Lower lobe of right lung (tissue), 2 donors: Measurements from ENCODE around the gene AADACL3. TPM values are rescaled to one million over a fixed set of nuclear protein-coding genes. Genes with fewer than 3 reads are reported as not detected.

ENCODE experiments used
- ATAC-seq, 2 donors: fragments of 200-7000 bp; cut with Tn5 transposase; one replicate each; pipeline ENCODE4 v1.9.1; 2020 to 2022; ENCODE audit warnings: mild to moderate bottlenecking in 2 of 2, moderate library complexity in 2 of 2
- DNase-seq: peaks from one replicate; pipeline ENCODE4 v3.0.0-alpha.2; 2020
- H3K27ac ChIP-seq: fragments of 200-600 bp; one replicate; pipeline ENCODE4 v1.8.0; 2022
- H3K27me3 ChIP-seq: fragments of 200-600 bp; one replicate; pipeline ENCODE4 v1.8.0; 2022; ENCODE audit warnings: low read depth
- H3K36me3 ChIP-seq: fragments of 200-600 bp; one replicate; pipeline ENCODE4 v1.8.0; 2022; ENCODE audit warnings: mild to moderate bottlenecking
- H3K4me1 ChIP-seq: fragments of 200-600 bp; one replicate; pipeline ENCODE4 v1.8.0; 2022
- H3K4me3 ChIP-seq: fragments of 200-600 bp; one replicate; pipeline ENCODE4 v1.8.0; 2022; ENCODE audit warnings: mild to moderate bottlenecking
- H3K9me3 ChIP-seq: fragments of 200-600 bp; one replicate; pipeline ENCODE4 v1.8.0; 2022
- CTCF ChIP-seq: fragments of 200-600 bp; IDR thresholded peaks from one replicate; pipeline ENCODE4 v1.8.0; 2022; ENCODE audit warnings: antibody characterized with exemption, mild to moderate bottlenecking
- intact Hi-C: fragments of 100-400 bp; cut with DNase I; formaldehyde crosslinking; loops from one replicate; pipeline ENCODE4 v1.11.0; 2022
- total RNA-seq: library from RNA; stranded (reverse); fragmentation: NEBNext Ultra II Directional; extraction: Animal tissue kit (Norgen Biotek cat#: 25700); gene quantifications from one replicate; pipeline ENCODE4 v1.2.1, GENCODE V29; 2021
- donor health status: DM: no; HTN: yes; CAD: no; lungs with severe emphysema.

AADACL3 gene
- total RNA-seq, 1 donor from 2014 or later, result not detected

DNA sequence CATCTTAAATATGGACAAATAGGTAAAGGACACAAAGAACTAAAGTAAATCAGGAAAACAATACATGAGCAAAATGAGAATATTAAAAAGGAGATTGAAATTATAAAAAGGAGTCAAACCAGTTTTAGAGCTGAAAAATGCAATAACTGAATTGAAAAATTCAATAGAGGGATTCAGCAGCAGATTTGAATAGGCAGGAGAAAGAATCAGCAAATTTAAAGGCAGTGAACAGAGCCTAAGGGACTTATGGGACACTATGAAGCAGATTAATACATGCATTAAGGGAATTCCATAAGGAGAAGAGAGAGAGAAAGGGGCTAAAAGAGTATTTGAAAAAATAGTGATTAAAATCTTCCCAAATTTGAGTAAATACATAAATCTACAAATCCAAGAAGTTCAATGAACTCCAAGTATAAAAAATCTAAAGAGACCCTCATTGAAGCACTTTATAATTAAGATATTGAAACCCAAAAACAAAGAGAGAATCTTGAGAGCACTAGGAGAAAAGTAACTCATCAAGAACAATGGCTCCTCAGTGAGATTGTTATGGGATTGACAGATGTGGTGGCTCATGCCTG, 33.0 kb downstream of the AADACL3 start:
- DNase-seq (no peak), ATAC-seq (no peak)
- Histone ChIP-seq H3K36me3 (no peaks in the 10 kb centered on the region), H3K27me3 (no peaks in the 10 kb centered on the region), H3K4me3 (no peak overlapping the region), H3K27ac (no peak overlapping the region), H3K4me1 (no peaks in the 10 kb centered on the region), H3K9me3 (peaks cover 14% of the 10 kb centered on the region)
- TF ChIP-seq CTCF, result no peak
- intact Hi-C loops, result no loop called here

DNA sequence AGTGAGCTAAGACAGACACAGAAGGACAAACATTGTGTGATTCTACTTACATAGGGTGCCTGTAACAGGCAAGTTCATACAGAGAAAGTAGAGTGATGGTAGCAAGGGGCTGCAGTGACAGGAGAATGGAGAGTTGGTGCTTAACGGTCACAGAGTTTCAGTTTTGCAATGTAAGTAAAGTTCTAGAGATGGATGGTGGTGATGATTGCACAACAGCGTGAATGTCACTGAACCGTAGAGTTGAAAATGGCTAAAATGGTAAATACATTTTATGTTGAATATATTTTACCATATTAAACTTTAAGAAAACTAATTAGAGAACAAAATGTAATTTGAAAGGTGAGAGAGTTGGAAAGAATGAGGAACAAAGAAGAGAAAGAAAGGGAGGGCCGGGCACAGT, 38.8 kb downstream of the AADACL3 start:
- intact Hi-C loops, result no loop called here
- DNase-seq (no peak), ATAC-seq (no peak)
- H3K27me3 ChIP-seq, result peaks cover 11% of the 10 kb centered on the region
- H3K4me1 ChIP-seq, result no peaks in the 10 kb centered on the region
- no peaks in the 10 kb centered on the region for H3K36me3 ChIP-seq
- no peak for TF ChIP-seq CTCF
- H3K27ac ChIP-seq, result no peak overlapping the region
- H3K4me3 ChIP-seq, result no peak overlapping the region
- H3K9me3 ChIP-seq, result no peaks in the 10 kb centered on the region

DNA sequence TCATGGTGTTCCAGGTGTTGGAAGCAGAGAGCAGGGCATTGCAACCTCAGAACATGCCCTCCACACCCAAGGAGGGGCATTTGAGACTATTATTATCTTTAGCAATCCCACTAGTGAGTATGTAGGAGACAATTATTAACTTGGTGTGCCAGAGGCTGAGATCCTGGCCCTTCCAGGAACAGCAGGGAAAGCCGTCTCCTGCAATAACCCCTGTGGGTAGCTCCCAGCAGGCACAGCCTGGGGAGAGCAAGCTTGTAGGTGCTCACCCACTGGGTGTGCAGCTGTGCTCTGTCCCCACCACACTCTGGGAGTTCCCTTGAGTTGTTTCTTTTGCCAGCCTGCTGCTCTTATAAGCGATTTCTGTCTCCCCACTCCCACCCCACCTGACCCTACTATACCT, 40.4 kb downstream of the AADACL3 start:
- Histone ChIP-seq H3K36me3 (no peaks in the 10 kb centered on the region), H3K27me3 (peaks cover 11% of the 10 kb centered on the region), H3K4me1 (no peaks in the 10 kb centered on the region), H3K27ac (no peak overlapping the region), H3K4me3 (no peak overlapping the region), H3K9me3 (no peaks in the 10 kb centered on the region)
- DNase-seq (no peak), ATAC-seq (no peak)
- intact Hi-C loops, result no loop called here
- TF ChIP-seq CTCF, result no peak

DNA sequence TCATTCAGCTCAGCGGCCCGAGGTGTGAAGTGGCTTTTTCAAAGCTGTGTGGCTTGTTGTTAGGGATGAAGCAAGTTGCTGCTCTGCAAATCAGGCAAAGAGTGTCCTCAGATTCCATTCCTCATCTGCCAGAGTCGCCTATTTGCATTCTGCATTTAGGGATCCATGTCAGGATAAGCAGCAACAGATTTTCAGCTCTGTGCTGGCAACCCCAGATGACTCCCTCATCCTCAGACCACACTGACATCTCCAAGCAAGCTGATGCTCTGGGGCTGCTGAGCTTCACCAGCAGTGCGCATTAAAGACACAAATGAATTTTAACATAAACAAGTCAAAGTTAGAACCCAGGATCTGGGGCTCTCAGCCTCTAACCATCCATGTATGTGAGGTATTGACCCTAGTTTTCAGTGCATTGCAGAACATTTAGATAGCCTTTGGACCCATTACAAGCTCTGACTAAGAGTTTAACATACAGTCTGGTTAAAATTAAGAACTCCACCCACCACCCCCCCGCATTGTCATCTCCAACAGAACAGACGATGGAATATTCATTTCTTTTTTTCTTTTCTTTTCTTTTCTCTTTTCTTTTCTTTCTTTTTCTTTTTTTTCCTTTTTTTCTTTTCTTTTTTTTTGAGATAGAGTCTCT, 41.0 kb downstream of the AADACL3 start:
- H3K4me1 ChIP-seq, result no peaks in the 10 kb centered on the region
- H3K4me3 ChIP-seq, result no peak overlapping the region
- no peaks in the 10 kb centered on the region for H3K36me3 ChIP-seq
- H3K27ac ChIP-seq, result no peak overlapping the region
- no peak for ATAC-seq
- no peaks in the 10 kb centered on the region for H3K9me3 ChIP-seq
- peaks cover 11% of the 10 kb centered on the region for H3K27me3 ChIP-seq
- no peak for TF ChIP-seq CTCF
- no peak for DNase-seq
- intact Hi-C loops, result no loop called here

DNA sequence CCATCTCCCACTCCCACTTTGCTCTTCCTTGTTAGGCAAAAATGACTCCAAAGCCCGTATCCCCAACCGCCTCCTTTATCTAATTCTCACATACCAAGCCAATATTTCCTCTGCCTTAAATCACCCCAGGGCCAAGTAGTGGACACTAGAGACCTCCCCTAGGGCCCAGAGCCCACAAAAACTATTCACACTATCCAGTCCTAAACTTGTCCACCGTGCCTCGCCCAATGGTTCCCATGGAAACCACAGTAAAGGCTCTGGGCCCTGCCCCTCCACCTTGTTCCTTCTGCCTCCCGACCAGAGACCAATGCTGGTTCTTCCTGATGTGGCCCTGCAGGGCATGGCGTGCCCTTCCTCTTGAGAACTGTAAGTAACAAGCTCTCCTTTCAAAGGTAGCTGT, 41.9 kb downstream of the AADACL3 start:
- no peak for DNase-seq
- H3K27ac ChIP-seq, result no peak overlapping the region
- TF ChIP-seq CTCF, result no peak
- peaks cover 11% of the 10 kb centered on the region for H3K27me3 ChIP-seq
- no peak overlapping the region for H3K4me3 ChIP-seq
- H3K9me3 ChIP-seq, result no peaks in the 10 kb centered on the region
- no peaks in the 10 kb centered on the region for H3K4me1 ChIP-seq
- H3K36me3 ChIP-seq, result no peaks in the 10 kb centered on the region
- no peak for ATAC-seq
- intact Hi-C loops, result no loop called here
